ENCODE data around the gene ACOX1. TPM values are rescaled to one million over a fixed set of nuclear protein-coding genes. Genes with fewer than 3 reads are reported as not detected.

Gene ACOX1
- total and polyA plus RNA-seq, 2 of the 13 experiments (the other 11 are each of a cell fraction or from before 2014, with no cell fraction given) = 86.4 to 120 TPM

- TF ChIP-seq ZNF687 (CRISPR knock-in tag; IDR thresholded peaks at IDR 0.05) (peak; percentile 82), ARID3A (IDR thresholded peaks at IDR 0.05; ENCODE audit: low read depth, low read length) (no peak), MATR3 (CRISPR knock-in tag; IDR thresholded peaks at IDR 0.05) (no peak), ZNF713 (CRISPR knock-in tag; IDR thresholded peaks at IDR 0.05) (no peak), SRY (CRISPR knock-in tag; IDR thresholded peaks at IDR 0.05) (no peak; the same call in 1 of the 2 replicates), ZSCAN12 (CRISPR knock-in tag; IDR thresholded peaks at IDR 0.05) (no peak), ZNF850 (CRISPR knock-in tag; conservative IDR thresholded peaks at IDR 0.05) (no peak), PCBP1 (IDR thresholded peaks at IDR 0.05; ENCODE audit: borderline replicate concordance, low read depth, low read length) (no peak), ELF3 (CRISPR knock-in tag; IDR thresholded peaks at IDR 0.05) (peak; percentile 40; the same call in 1 of the 2 replicates), ELF4 (CRISPR knock-in tag; IDR thresholded peaks at IDR 0.05; ENCODE audit: borderline replicate concordance) (no peak), PAXIP1 (CRISPR knock-in tag; conservative IDR thresholded peaks at IDR 0.05) (0 out of 2 replicates have a peak, but pooled peaks have one; percentile 9), ZNF333 (CRISPR knock-in tag; IDR thresholded peaks at IDR 0.05; ENCODE audit: borderline replicate concordance) (peak; percentile 76; the same call in 1 of the 2 replicates), BHLHE40 (IDR thresholded peaks at IDR 0.05; ENCODE audit: low read length) (0 out of 2 replicates have a peak, but pooled peaks have one; percentile 4)
- TF ChIP-seq, protein P1, sequence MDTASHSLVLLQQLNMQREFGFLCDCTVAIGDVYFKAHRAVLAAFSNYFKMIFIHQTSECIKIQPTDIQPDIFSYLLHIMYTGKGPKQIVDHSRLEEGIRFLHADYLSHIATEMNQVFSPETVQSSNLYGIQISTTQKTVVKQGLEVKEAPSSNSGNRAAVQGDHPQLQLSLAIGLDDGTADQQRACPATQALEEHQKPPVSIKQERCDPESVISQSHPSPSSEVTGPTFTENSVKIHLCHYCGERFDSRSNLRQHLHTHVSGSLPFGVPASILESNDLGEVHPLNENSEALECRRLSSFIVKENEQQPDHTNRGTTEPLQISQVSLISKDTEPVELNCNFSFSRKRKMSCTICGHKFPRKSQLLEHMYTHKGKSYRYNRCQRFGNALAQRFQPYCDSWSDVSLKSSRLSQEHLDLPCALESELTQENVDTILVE (CRISPR knock-in tag; IDR thresholded peaks at IDR 0.05) = no peak
- TF ChIP-seq, protein P2, sequence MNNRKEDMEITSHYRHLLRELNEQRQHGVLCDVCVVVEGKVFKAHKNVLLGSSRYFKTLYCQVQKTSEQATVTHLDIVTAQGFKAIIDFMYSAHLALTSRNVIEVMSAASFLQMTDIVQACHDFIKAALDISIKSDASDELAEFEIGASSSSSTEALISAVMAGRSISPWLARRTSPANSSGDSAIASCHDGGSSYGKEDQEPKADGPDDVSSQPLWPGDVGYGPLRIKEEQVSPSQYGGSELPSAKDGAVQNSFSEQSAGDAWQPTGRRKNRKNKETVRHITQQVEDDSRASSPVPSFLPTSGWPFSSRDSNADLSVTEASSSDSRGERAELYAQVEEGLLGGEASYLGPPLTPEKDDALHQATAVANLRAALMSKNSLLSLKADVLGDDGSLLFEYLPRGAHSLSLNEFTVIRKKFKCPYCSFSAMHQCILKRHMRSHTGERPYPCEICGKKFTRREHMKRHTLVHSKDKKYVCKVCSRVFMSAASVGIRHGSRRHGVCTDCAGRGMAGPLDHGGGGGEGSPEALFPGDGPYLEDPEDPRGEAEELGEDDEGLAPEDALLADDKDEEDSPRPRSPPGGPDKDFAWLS (CRISPR knock-in tag; IDR thresholded peaks at IDR 0.05; ENCODE audit: borderline replicate concordance) = no peak
These were observed 26.5 kb upstream of the ACOX1 start (continued) for GRCh38 chr17:76005263-76006149.
